Testis (tissue), 3 donors: Measurements from ENCODE around the gene ICE2. TPM values are rescaled to one million over a fixed set of nuclear protein-coding genes. Genes with fewer than 3 reads are reported as not detected.

Experiments
- DNase-seq: peaks from one replicate; pipeline ENCODE4 v3.0.0-alpha.2; 2019
- H3K27ac ChIP-seq, 2 donors: fragments of 200-600 bp; sonication (generic); one replicate each; pipeline ENCODE4 v1.5.1; 2019
- H3K27me3 ChIP-seq: fragments of 200-600 bp; sonication (generic); one replicate; pipeline ENCODE4 v1.5.1; 2019
- H3K36me3 ChIP-seq: fragments of 200-600 bp; sonication (generic); one replicate; pipeline ENCODE4 v1.5.1; 2017; ENCODE audit warnings: low read depth; ENCODE audit errors: missing control alignments
- H3K4me1 ChIP-seq: fragments of 200-600 bp; sonication (generic); one replicate; pipeline ENCODE4 v1.5.1; 2019
- H3K4me3 ChIP-seq, 2 donors: fragments of 200-600 bp; sonication (generic); one replicate each; pipeline ENCODE4 v1.5.1; 2017 to 2019
- H3K9me3 ChIP-seq: fragments of 200-600 bp; sonication (generic); one replicate; pipeline ENCODE4 v1.5.1; 2017
- CTCF ChIP-seq, 3 experiments: fragments of 450-650 bp in 2 of 3; fragments of 200-600 bp in 1 of 3; sonication (generic) in 1 of 3; IDR thresholded peaks; one replicate each; pipeline ENCODE4 v1.5.1; 2016 to 2019; ENCODE audit warnings: antibody characterized with exemption in 3 of 3, mild to moderate bottlenecking in 2 of 3, moderate library complexity in 1 of 3
- POLR2A ChIP-seq: fragments of 450-650 bp; IDR thresholded peaks from one replicate; pipeline ENCODE4 v1.6.1; 2017; ENCODE audit warnings: antibody characterized with exemption, mild to moderate bottlenecking, moderate library complexity
- WGBS, 2 donors: methylation state at CpG; one replicate each; pipeline ENCODE4 v1.1.5; 2018; 5-methylcytosine and 5-hydroxymethylcytosine counted together
- intact Hi-C: fragments of 100-400 bp; cut with DNase I; formaldehyde crosslinking; loops from one replicate; pipeline ENCODE4 v1.15.1; 2023; ENCODE audit warnings: low total_unique reads
- polyA plus RNA-seq: library from polyadenylated mRNA; stranded (reverse); fragments of 350-450 nt; fragmentation: Illumina TruSeq; extraction: RNeasy Lipid Tissue Mini Kit (QIAGEN cat#74804); gene quantifications from one replicate; pipeline ENCODE4 v1.2.3, GENCODE V29; 2014; ENCODE audit warnings: low read depth, low replicate concordance; ENCODE audit not compliant: insufficient read depth
- total RNA-seq, 2 donors: library from RNA; depleted of rRNA; stranded (reverse); fragments of >200 nt; gene quantifications; one replicate each; pipeline ENCODE4 v1.2.3, GENCODE V29; 2016

The ICE2 gene
- total and polyA plus RNA-seq, 3 donors from 2014 or later, result 24.3 to 48.3 (median 44.6) TPM

DNA sequence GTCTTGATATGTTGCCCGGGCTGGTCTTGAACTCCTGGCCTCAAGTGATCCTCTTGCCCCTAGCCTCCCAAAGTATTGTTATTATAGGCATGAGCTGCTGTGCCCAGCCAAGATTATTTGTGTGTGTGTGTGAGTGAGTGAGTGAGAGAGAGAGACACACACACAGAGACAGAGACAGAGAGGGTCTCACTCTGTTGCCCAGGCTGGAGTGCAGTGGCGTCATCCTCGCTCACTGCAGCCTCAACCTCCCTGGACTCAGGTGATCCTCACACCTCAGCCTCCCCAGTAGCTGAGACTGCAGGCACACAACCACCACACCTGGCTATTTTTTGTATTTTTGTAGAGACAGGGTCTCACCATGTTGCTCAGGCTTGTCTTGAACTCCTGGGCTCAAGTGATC, 5.8 kb downstream of the ICE2 start:
- Histone ChIP-seq H3K4me1 (peaks cover 6% of the 10 kb centered on the region), H3K27me3 (no peaks in the 10 kb centered on the region), H3K4me3 (no peak overlapping the region), H3K36me3 (no peaks in the 10 kb centered on the region), H3K27ac (no peak overlapping the region), H3K9me3 (no peaks in the 10 kb centered on the region)
- intact Hi-C loops, result no loop called here
- 84 to 92% methylated on average over 3 of the region's 3 CpGs for WGBS, 2 donors
- DNase-seq, result no peak
- no peak for TF ChIP-seq CTCF (IDR thresholded peaks at IDR 0.05)
- TF ChIP-seq POLR2A, result no peak

GRCh38 chr15:60471314-60471713, 7.6 kb downstream of the ICE2 start:
- Histone ChIP-seq H3K4me1 (no peaks in the 10 kb centered on the region), H3K27me3 (no peaks in the 10 kb centered on the region), H3K9me3 (no peaks in the 10 kb centered on the region), H3K36me3 (no peaks in the 10 kb centered on the region), H3K27ac (no peak overlapping the region), H3K4me3 (no peak overlapping the region)
- 77 to 86% methylated on average over 4 of the region's 4 CpGs for WGBS, 2 donors
- no peak for DNase-seq
- intact Hi-C loops, result no loop called here
- TF ChIP-seq CTCF (IDR thresholded peaks at IDR 0.05) (no peak), POLR2A (no peak)

DNA sequence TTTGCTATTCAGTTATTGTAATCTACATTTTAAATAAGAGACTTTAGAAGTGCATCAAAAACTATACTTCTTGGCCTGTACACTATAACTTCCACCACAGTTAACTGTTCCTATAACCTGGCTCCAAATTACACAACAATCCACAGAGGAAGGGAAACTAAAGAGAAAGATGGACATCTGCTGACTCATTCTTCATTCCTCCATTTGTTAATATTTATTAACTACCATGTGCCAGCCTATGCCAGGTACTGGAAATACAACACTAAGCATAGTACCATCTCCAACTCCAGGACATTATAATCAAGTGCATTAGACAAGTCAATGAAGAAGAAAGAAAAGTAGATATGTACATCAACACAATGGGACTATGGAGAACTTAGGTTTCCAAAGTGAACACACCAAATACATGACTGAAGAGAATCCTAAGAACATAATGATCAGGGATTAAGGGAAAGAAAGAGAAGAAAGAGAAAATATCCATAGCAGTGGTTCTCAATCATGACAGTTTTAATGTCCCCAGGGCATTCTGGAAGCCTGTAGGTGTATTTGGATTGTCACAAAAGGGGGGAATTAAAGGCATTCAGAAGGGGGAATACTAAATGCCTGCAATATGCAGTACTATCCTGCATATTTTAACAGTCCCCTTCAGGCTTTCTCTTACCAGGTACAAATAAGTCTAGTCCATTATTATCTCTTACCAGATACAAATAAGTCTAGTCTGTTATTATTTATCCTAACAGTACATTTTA, 8.9 kb downstream of the ICE2 start:
- Histone ChIP-seq H3K9me3 (no peaks in the 10 kb centered on the region), H3K4me3 (no peak overlapping the region), H3K36me3 (no peaks in the 10 kb centered on the region), H3K27me3 (no peaks in the 10 kb centered on the region), H3K4me1 (no peaks in the 10 kb centered on the region), H3K27ac (no peak overlapping the region)
- intact Hi-C loops, result no loop called here
- no peak for DNase-seq
- TF ChIP-seq POLR2A, result no peak

DNA sequence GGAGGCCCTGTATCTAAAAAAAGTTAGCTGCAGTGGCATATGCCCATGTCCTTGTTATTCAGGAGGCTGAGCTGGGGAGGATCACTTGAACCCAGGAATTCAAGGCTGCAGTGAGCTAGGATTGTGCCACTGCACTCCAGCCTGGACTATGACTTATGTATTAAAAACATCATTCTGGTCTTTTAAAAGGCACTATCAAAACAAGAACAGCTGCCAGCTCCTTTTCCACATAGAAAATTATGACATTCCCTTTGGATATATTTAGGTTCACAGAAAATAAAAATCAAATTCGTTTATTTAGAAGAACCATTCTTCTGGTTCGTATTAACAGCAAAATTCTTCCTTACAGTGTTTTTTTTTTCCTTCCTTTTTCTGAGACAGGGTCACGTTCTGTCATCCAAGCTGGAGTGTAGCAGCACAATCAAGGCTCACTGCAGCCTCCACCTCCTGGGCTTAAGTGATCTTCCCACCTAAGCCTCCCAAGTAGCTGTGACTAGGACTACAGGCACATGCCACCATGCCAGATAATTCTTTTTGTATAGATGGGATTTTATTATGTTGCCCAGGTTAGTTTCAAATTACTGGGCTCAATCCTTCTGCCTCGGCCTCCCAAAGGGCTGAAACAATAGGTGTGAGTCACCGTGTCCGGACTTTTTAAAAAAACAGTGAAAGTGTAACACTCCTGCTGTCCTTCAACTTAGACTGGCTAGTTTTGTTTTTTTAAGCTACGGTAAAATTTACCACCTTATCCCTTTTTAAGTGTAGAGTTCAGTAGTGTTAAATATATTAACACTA, 13.9 kb downstream of the ICE2 start:
- Histone ChIP-seq H3K4me3 (no peak overlapping the region), H3K27ac (no peak overlapping the region), H3K9me3 (no peaks in the 10 kb centered on the region), H3K27me3 (no peaks in the 10 kb centered on the region), H3K4me1 (no peaks in the 10 kb centered on the region), H3K36me3 (no peaks in the 10 kb centered on the region)
- 82 to 89% methylated on average over 7 of the region's 7 CpGs for WGBS, 2 donors
- DNase-seq, result no peak
- TF ChIP-seq POLR2A (no peak), CTCF (IDR thresholded peaks at IDR 0.05) (no peak)
- intact Hi-C loops, result no loop called here

DNA sequence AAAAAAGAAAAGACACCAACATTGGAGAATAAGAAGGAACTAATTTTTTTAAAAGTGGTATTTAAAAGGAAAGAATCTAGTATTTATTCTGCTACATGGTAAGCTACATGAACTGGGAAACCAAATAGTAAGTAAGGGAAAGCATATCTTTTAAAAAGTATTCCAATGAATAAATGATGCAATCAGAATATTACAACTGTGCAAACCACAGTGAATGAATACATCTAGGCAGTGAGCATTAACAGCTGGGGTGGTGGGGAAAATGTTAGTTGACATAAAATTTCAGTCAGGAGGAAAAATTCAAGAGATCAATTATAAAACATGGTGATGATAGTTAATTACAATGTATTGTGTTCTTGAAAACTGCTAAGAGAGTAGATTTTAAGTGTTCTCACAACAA, 16.9 kb downstream of the ICE2 start:
- intact Hi-C loops, result no loop called here
- Histone ChIP-seq H3K27ac (no peak overlapping the region), H3K27me3 (no peaks in the 10 kb centered on the region), H3K4me1 (no peaks in the 10 kb centered on the region), H3K4me3 (no peak overlapping the region), H3K9me3 (no peaks in the 10 kb centered on the region), H3K36me3 (no peaks in the 10 kb centered on the region)
- TF ChIP-seq POLR2A (no peak), CTCF (IDR thresholded peaks at IDR 0.05) (no peak)
- no peak for DNase-seq
